HG03196 (cell line): ENCODE data around the gene GPR68.
"Not testable (repeated sequence)": the region's sequence is repeated elsewhere in the genome, so short reads cannot be mapped to it uniquely, and the experiment has no call there.

Source experiments
- ATAC-seq: cut with Tn5 transposase; IDR thresholded peaks from one replicate; pipeline ENCODE4 v1.9.1; 2021; ENCODE audit not compliant: unreplicated experiment

The GPR68 gene

GRCh38 chr14:91273273-91273884 lies 28.9 kb upstream of the GPR68 start:
- no peak for ATAC-seq

GRCh38 chr14:91272341-91273272 lies 28.1 kb upstream of the GPR68 start:
- ATAC-seq, result no peak

- ATAC-seq, result no peak
Measured at GRCh38 chr14:91271639-91272038, 27.1 kb upstream of the GPR68 start.

GRCh38 chr14:91270619-91271018 lies 26.1 kb upstream of the GPR68 start:
- ATAC-seq, result no peak

- no peak for ATAC-seq
Measured at GRCh38 chr14:91270188-91270587, 25.7 kb upstream of the GPR68 start.

- no peak for ATAC-seq
Measured at GRCh38 chr14:91269076-91269991, 24.8 kb upstream of the GPR68 start.

- ATAC-seq, result no peak
Measured at GRCh38 chr14:91267965-91268437, 23.5 kb upstream of the GPR68 start.

- ATAC-seq, result not testable (repeated sequence)
Measured at GRCh38 chr14:91266276-91266675, 21.8 kb upstream of the GPR68 start.

- ATAC-seq, result no peak
Measured at GRCh38 chr14:91265404-91265803, 20.9 kb upstream of the GPR68 start.

GRCh38 chr14:91264151-91265150 lies 19.9 kb upstream of the GPR68 start:
- ATAC-seq, result no peak

- no peak for ATAC-seq
Measured at GRCh38 chr14:91263329-91263728, 18.8 kb upstream of the GPR68 start.

GRCh38 chr14:91261986-91262549 lies 17.6 kb upstream of the GPR68 start:
- no peak for ATAC-seq

GRCh38 chr14:91261115-91261514 lies 16.6 kb upstream of the GPR68 start:
- no peak for ATAC-seq

GRCh38 chr14:91258876-91259275 lies 14.4 kb upstream of the GPR68 start:
- no peak for ATAC-seq

- no peak for ATAC-seq
Measured at GRCh38 chr14:91258011-91258618, 13.6 kb upstream of the GPR68 start.

GRCh38 chr14:91257328-91258010 lies 13.0 kb upstream of the GPR68 start:
- no peak for ATAC-seq

- no peak for ATAC-seq
Measured at GRCh38 chr14:91256661-91257060, 12.2 kb upstream of the GPR68 start.

- no peak for ATAC-seq
Measured at GRCh38 chr14:91255026-91255695, 10.7 kb upstream of the GPR68 start.
